HEK293 (cell line): ENCODE measurements around the gene RHBDF2.

ENCODE experiments used
- CTCF ChIP-seq: fragments of 450-650 bp; formaldehyde crosslinking; IDR thresholded peaks from 2 replicates; pipeline ENCODE4 v1.5.1; 2016; ENCODE audit warnings: missing biosample characterization, missing genetic modification characterization
- EGR2 ChIP-seq: fragments of 450-650 bp; formaldehyde crosslinking; IDR thresholded peaks from 2 replicates; pipeline ENCODE4 v1.5.1; 2016; ENCODE audit warnings: low read depth, missing biosample characterization, missing genetic modification characterization
- FEZF1 ChIP-seq: fragments of 450-650 bp; formaldehyde crosslinking; IDR thresholded peaks from 2 replicates; pipeline ENCODE4 v1.5.1; 2016; ENCODE audit warnings: missing biosample characterization, missing genetic modification characterization
- GFI1B ChIP-seq: fragments of 450-650 bp; formaldehyde crosslinking; IDR thresholded peaks from 2 replicates; pipeline ENCODE4 v1.5.1; 2016; ENCODE audit warnings: missing biosample characterization, missing genetic modification characterization
- HOXA7 ChIP-seq: sonication (generic); formaldehyde crosslinking; IDR thresholded peaks from 2 replicates; pipeline ENCODE4 v1.8.1; 2022; ENCODE audit warnings: missing genetic modification reagents, borderline replicate concordance
- KLF17 ChIP-seq: fragments of 450-650 bp; formaldehyde crosslinking; IDR thresholded peaks from 2 replicates; pipeline ENCODE4 v1.5.1; 2016; ENCODE audit warnings: missing biosample characterization, missing genetic modification characterization
- KLF7 ChIP-seq: fragments of 450-650 bp; formaldehyde crosslinking; IDR thresholded peaks from 2 replicates; pipeline ENCODE4 v1.5.1; 2016; ENCODE audit warnings: missing biosample characterization, missing genetic modification characterization, borderline replicate concordance
- MYNN ChIP-seq: fragments of 450-650 bp; formaldehyde crosslinking; IDR thresholded peaks from 2 replicates; pipeline ENCODE4 v1.5.1; 2016; ENCODE audit warnings: missing biosample characterization, missing genetic modification characterization, borderline replicate concordance
- PATZ1 ChIP-seq: fragments of 450-650 bp; formaldehyde crosslinking; IDR thresholded peaks from 2 replicates; pipeline ENCODE4 v1.5.1; 2016; ENCODE audit warnings: missing biosample characterization, missing genetic modification characterization
- ZBTB10 ChIP-seq: fragments of 450-650 bp; formaldehyde crosslinking; IDR thresholded peaks from 2 replicates; pipeline ENCODE4 v1.5.1; 2016; ENCODE audit warnings: missing biosample characterization, missing genetic modification characterization
- ZFP69B ChIP-seq: fragments of 450-650 bp; formaldehyde crosslinking; IDR thresholded peaks from 2 replicates; pipeline ENCODE4 v1.5.1; 2016; ENCODE audit warnings: missing biosample characterization, missing genetic modification characterization
- ZNF10 ChIP-seq: fragments of 450-650 bp; formaldehyde crosslinking; IDR thresholded peaks from 2 replicates; pipeline ENCODE4 v1.5.1; 2017; ENCODE audit warnings: missing biosample characterization, missing genetic modification characterization
- ZNF112 ChIP-seq: fragments of 450-650 bp; formaldehyde crosslinking; IDR thresholded peaks from 2 replicates; pipeline ENCODE4 v1.5.0; 2017; ENCODE audit warnings: missing biosample characterization, missing genetic modification characterization
- ZNF155 ChIP-seq: fragments of 450-650 bp; formaldehyde crosslinking; IDR thresholded peaks from 2 replicates; pipeline ENCODE4 v1.5.1; 2016; ENCODE audit warnings: missing biosample characterization, missing genetic modification characterization
- ZNF19 ChIP-seq: fragments of 450-650 bp; formaldehyde crosslinking; IDR thresholded peaks from 2 replicates; pipeline ENCODE4; 2016; ENCODE audit warnings: missing biosample characterization, missing genetic modification characterization, low read depth
- ZNF2 ChIP-seq: fragments of 450-650 bp; formaldehyde crosslinking; IDR thresholded peaks from 2 replicates; pipeline ENCODE4 v1.5.1; 2016; ENCODE audit warnings: missing biosample characterization, missing genetic modification characterization
- ZNF350 ChIP-seq: fragments of 450-650 bp; formaldehyde crosslinking; IDR thresholded peaks from 2 replicates; pipeline ENCODE4 v1.5.0; 2017; ENCODE audit warnings: missing biosample characterization, mild to moderate bottlenecking, missing genetic modification characterization
- ZNF37A ChIP-seq: fragments of 450-650 bp; IDR thresholded peaks from 2 replicates; pipeline ENCODE4 v1.5.1; 2018; ENCODE audit warnings: missing biosample characterization, missing genetic modification characterization
- ZNF391 ChIP-seq: fragments of 450-650 bp; formaldehyde crosslinking; IDR thresholded peaks from 2 replicates; pipeline ENCODE4 v1.5.1; 2016; ENCODE audit warnings: low read depth, missing biosample characterization, missing genetic modification characterization, borderline replicate concordance
- ZNF530 ChIP-seq: fragments of 450-650 bp; formaldehyde crosslinking; IDR thresholded peaks from 2 replicates; pipeline ENCODE4 v1.5.1; 2016; ENCODE audit warnings: low read depth, missing biosample characterization, missing genetic modification characterization
- ZNF549 ChIP-seq: fragments of 450-650 bp; IDR thresholded peaks from 2 replicates; pipeline ENCODE4 v1.5.1; 2018; ENCODE audit warnings: missing biosample characterization, missing genetic modification characterization, mild to moderate bottlenecking, inconsistent platforms, moderate library complexity
- ZNF585B ChIP-seq: fragments of 450-650 bp; formaldehyde crosslinking; IDR thresholded peaks from 2 replicates; pipeline ENCODE4 v1.5.1; 2016; ENCODE audit warnings: missing biosample characterization, missing genetic modification characterization
- ZNF639 ChIP-seq: fragments of 450-650 bp; formaldehyde crosslinking; IDR thresholded peaks from 2 replicates; pipeline ENCODE4 v1.5.1; 2016; ENCODE audit warnings: missing biosample characterization, missing genetic modification characterization
- ZNF704 ChIP-seq: fragments of 450-650 bp; formaldehyde crosslinking; IDR thresholded peaks from 2 replicates; pipeline ENCODE4 v1.5.1; 2016; ENCODE audit warnings: missing biosample characterization, missing genetic modification characterization
- ZNF785 ChIP-seq: fragments of 450-650 bp; formaldehyde crosslinking; IDR thresholded peaks from 2 replicates; pipeline ENCODE4 v1.5.1; 2016; ENCODE audit warnings: missing biosample characterization, missing genetic modification characterization
- ZSCAN30 ChIP-seq: fragments of 450-650 bp; IDR thresholded peaks from 2 replicates; pipeline ENCODE4 v1.5.1; 2018; ENCODE audit warnings: missing biosample characterization, mild to moderate bottlenecking, missing genetic modification characterization, moderate library complexity

The RHBDF2 gene

GRCh38 chr17:76506408-76507345, 5.5 kb upstream of the RHBDF2 start (continued):
- no peak for TF ChIP-seq ZNF530 (tag by site-specific recombination)
- TF ChIP-seq KLF17 (tag by site-specific recombination) = peak; percentile 50; the same call in 1 of the 2 replicates
- TF ChIP-seq FEZF1 (tag by site-specific recombination) = no peak
- TF ChIP-seq ZNF785 (tag by site-specific recombination) = no peak
- TF ChIP-seq KLF7 = no peak
- no peak for TF ChIP-seq EGR2
- TF ChIP-seq ZNF112 (tag by site-specific recombination) = no peak
- 0 out of 2 replicates have a peak, but pooled peaks have one; percentile 53 for TF ChIP-seq ZBTB10 (tag by site-specific recombination)
- peak; percentile 43; the same call in 1 of the 2 replicates for TF ChIP-seq ZSCAN30
- no peak for TF ChIP-seq ZNF704 (tag by site-specific recombination)
- no peak for TF ChIP-seq ZNF37A (tag by site-specific recombination)
- TF ChIP-seq ZNF391 (tag by site-specific recombination) = no peak
- no peak for TF ChIP-seq MYNN (tag by site-specific recombination)
- peak; percentile 45 for TF ChIP-seq PATZ1
- TF ChIP-seq ZNF2 = 0 out of 2 replicates have a peak, but pooled peaks have one; percentile 33
- TF ChIP-seq ZNF10 (tag by site-specific recombination) = peak; percentile 53; the same call in 1 of the 2 replicates
- TF ChIP-seq ZFP69B (tag by site-specific recombination) = peak; percentile 96
- TF ChIP-seq ZNF585B (tag by site-specific recombination) = no peak
- no peak for TF ChIP-seq ZNF350 (tag by site-specific recombination)
- TF ChIP-seq GFI1B (tag by site-specific recombination) = no peak
- TF ChIP-seq CTCF = peak; percentile 95
- TF ChIP-seq HOXA7 = no peak
- TF ChIP-seq ZNF155 = no peak
- 0 out of 2 replicates have a peak, but pooled peaks have one; percentile 20 for TF ChIP-seq ZNF639 (tag by site-specific recombination)
- no peak for TF ChIP-seq ZNF19
- no peak for TF ChIP-seq ZNF549 (tag by site-specific recombination)
